SU-DHL-6 (cell line): ENCODE measurements around the gene GUCA2B.

Experiments used
- H2AFZ ChIP-seq: fragments of 200-600 bp; sonication (generic); 2 replicates; pipeline ENCODE4 v1.6.1; 2014; ENCODE audit warnings: low read depth, mild to moderate bottlenecking, moderate library complexity, mixed read lengths, antibody characterized with exemption, low read length; ENCODE audit not compliant: severe bottlenecking
- H3F3A ChIP-seq: fragments of 200-600 bp; shearing (Covaris generic); 2 replicates; pipeline ENCODE4 v1.6.0; 2016; ENCODE audit warnings: antibody characterized with exemption, mild to moderate bottlenecking; ENCODE audit not compliant: insufficient read depth
- H3K27ac ChIP-seq: fragments of 200-600 bp; sonication (generic); 2 replicates; pipeline ENCODE4 v1.5.1; 2016; ENCODE audit warnings: low read depth, mild to moderate bottlenecking, low read length, moderate library complexity, mixed read lengths
- H3K27me3 ChIP-seq: fragments of 200-600 bp; sonication (generic), shearing (Covaris generic); 2 replicates; pipeline ENCODE4 v1.6.0; 2014; ENCODE audit warnings: mild to moderate bottlenecking, low read length
- H3K36me3 ChIP-seq: fragments of 200-600 bp; sonication (generic); 2 replicates; pipeline ENCODE4 v1.6.1; 2014; ENCODE audit warnings: mild to moderate bottlenecking, low read length, mixed read lengths
- H3K4me2 ChIP-seq: fragments of 300-600, 200-600 bp; shearing (Covaris generic), sonication (generic); 2 replicates; pipeline ENCODE4 v1.6.0; 2014; ENCODE audit warnings: low read length, low read depth, mild to moderate bottlenecking; ENCODE audit not compliant: poor library complexity, severe bottlenecking
- H3K4me3 ChIP-seq: fragments of 200-600 bp; sonication (generic); 2 replicates; pipeline ENCODE4 v1.5.1; 2014; ENCODE audit warnings: antibody characterized with exemption, low read length, mild to moderate bottlenecking, mixed read lengths; ENCODE audit not compliant: insufficient read depth, poor library complexity, severe bottlenecking
- H3K79me2 ChIP-seq: fragments of 200-600 bp; sonication (generic); 2 replicates; pipeline ENCODE4 v1.6.1; 2014; ENCODE audit warnings: mild to moderate bottlenecking, low read length, moderate library complexity; ENCODE audit not compliant: insufficient read depth
- H3K9ac ChIP-seq: fragments of 200-600 bp; sonication (generic); 2 replicates; pipeline ENCODE4 v1.7.0; 2014; ENCODE audit warnings: mild to moderate bottlenecking, low read length
- H3K9me2 ChIP-seq: fragments of 200-600 bp; sonication (generic); replicated peaks from 2 replicates; pipeline ENCODE4 v1.6.1; 2014; ENCODE audit warnings: low read length; ENCODE audit not compliant: insufficient read depth
- H3K9me3 ChIP-seq: fragments of 200-600 bp; sonication (generic); 2 replicates; pipeline ENCODE4 v1.6.1; 2014; ENCODE audit warnings: low read length, mixed read lengths; ENCODE audit not compliant: insufficient read depth
- H4K20me1 ChIP-seq: fragments of 200-600 bp; sonication (generic); 2 replicates; pipeline ENCODE4 v1.6.1; 2014; ENCODE audit warnings: low read depth, mild to moderate bottlenecking, antibody characterized with exemption, low read length, moderate library complexity, mixed read lengths
- EZH2phosphoT487 ChIP-seq: fragments of 200-600 bp; sonication (generic), shearing (Covaris generic); conservative IDR thresholded peaks from 2 replicates; pipeline ENCODE4 v1.6.1; 2018; ENCODE audit warnings: mild to moderate bottlenecking, antibody characterized with exemption, low read length, moderate library complexity, mixed read lengths
- TF ChIP-seq, protein P1 (sequence below): fragments of 200-600 bp; sonication (generic); IDR thresholded peaks from one replicate; pipeline ENCODE4 v1.5.1; 2017; ENCODE audit warnings: antibody characterized with exemption, mild to moderate bottlenecking, low read length, moderate library complexity; ENCODE audit not compliant: insufficient read depth, poor library complexity, severe bottlenecking

Gene GUCA2B

GRCh38 chr1:42152907-42153600, at the start of gene GUCA2B:
TSS of gene GUCA2B (plus strand) at chr1:42153410. CDS start at chr1:42153451, 41 bp downstream.
- Histone ChIP-seq H3K9me2 (no peaks in the 10 kb centered on the region), H3K4me2 (no peak within 1 kb of the TSS), H3K27me3 (no peaks in the 10 kb centered on the region), H3K4me3 (no peak within 1 kb of the TSS), H2AFZ (no peak within 1 kb of the TSS), H4K20me1 (no peaks in the 10 kb centered on the region), H3K9ac (no peak within 1 kb of the TSS), H3K9me3 (no peaks in the 10 kb centered on the region), H3K79me2 (no peaks in the 10 kb centered on the region), H3K27ac (no peak within 1 kb of the TSS), H3K36me3 (no peaks in the 10 kb centered on the region), H3F3A (no peaks in the 10 kb centered on the region)
- TF ChIP-seq, protein P1, sequence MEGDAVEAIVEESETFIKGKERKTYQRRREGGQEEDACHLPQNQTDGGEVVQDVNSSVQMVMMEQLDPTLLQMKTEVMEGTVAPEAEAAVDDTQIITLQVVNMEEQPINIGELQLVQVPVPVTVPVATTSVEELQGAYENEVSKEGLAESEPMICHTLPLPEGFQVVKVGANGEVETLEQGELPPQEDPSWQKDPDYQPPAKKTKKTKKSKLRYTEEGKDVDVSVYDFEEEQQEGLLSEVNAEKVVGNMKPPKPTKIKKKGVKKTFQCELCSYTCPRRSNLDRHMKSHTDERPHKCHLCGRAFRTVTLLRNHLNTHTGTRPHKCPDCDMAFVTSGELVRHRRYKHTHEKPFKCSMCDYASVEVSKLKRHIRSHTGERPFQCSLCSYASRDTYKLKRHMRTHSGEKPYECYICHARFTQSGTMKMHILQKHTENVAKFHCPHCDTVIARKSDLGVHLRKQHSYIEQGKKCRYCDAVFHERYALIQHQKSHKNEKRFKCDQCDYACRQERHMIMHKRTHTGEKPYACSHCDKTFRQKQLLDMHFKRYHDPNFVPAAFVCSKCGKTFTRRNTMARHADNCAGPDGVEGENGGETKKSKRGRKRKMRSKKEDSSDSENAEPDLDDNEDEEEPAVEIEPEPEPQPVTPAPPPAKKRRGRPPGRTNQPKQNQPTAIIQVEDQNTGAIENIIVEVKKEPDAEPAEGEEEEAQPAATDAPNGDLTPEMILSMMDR, result no peak
- no peak for TF ChIP-seq EZH2phosphoT487

DNA sequence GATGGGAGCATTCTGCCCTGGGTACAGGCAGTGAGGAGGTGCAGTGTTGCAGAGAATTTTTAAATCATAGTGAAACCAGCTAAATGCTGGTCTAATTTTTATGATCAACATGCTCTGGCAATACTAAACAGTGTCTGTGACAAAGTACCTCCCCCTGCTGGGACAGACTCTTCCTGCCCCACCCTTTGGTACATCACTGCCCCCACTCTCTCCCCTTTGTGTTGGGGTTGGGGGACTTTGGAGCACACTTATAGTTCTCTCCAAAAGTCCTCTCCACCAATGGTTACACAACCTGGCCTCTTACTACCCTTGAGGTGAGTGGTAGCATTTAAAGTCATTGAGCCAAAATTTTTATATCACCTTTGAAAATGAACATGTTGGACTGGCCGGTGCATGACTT, 48.2 kb upstream of the GUCA2B start:
- H3K27me3 ChIP-seq, result no peaks in the 10 kb centered on the region
- no peaks in the 10 kb centered on the region for H4K20me1 ChIP-seq
- no peaks in the 10 kb centered on the region for H3K36me3 ChIP-seq
- H3K9me2 ChIP-seq, result no peaks in the 10 kb centered on the region
- no peak overlapping the region for H3K4me3 ChIP-seq
- H3F3A ChIP-seq, result no peaks in the 10 kb centered on the region
- H3K4me2 ChIP-seq, result no peak overlapping the region
- no peak overlapping the region for H3K9ac ChIP-seq
- H3K27ac ChIP-seq, result no peak overlapping the region
- H3K79me2 ChIP-seq, result no peaks in the 10 kb centered on the region
- no peaks in the 10 kb centered on the region for H3K9me3 ChIP-seq
- no peak for TF ChIP-seq EZH2phosphoT487
- TF ChIP-seq, protein P1, result no peak
- no peak overlapping the region for H2AFZ ChIP-seq

GRCh38 chr1:42108309-42108708, 44.9 kb upstream of the GUCA2B start:
- H3K27me3 ChIP-seq, result no peaks in the 10 kb centered on the region
- H3F3A ChIP-seq, result no peaks in the 10 kb centered on the region
- H4K20me1 ChIP-seq, result no peaks in the 10 kb centered on the region
- TF ChIP-seq, protein P1, result no peak
- TF ChIP-seq EZH2phosphoT487, result no peak
- H3K9ac ChIP-seq, result no peak overlapping the region
- no peaks in the 10 kb centered on the region for H3K79me2 ChIP-seq
- H3K4me3 ChIP-seq, result no peak overlapping the region
- no peaks in the 10 kb centered on the region for H3K36me3 ChIP-seq
- H3K9me2 ChIP-seq, result no peaks in the 10 kb centered on the region
- no peak overlapping the region for H2AFZ ChIP-seq
- H3K9me3 ChIP-seq, result no peaks in the 10 kb centered on the region
- H3K27ac ChIP-seq, result no peak overlapping the region
- no peak overlapping the region for H3K4me2 ChIP-seq
